HepG2 (cell line): ENCODE results near the gene ATP1A1.
A peak's percentile ranks its signal among the peaks of the same experiment; 100 is the strongest.

Experiments
- ARID5B ChIP-seq: IDR thresholded peaks from 2 replicates; pipeline ENCODE4 v1.4.0; 2020; ENCODE audit warnings: mild to moderate bottlenecking, missing genetic modification reagents
- BRCA1 ChIP-seq: sonication (generic); formaldehyde crosslinking; IDR thresholded peaks from 2 replicates; pipeline ENCODE4 v1.4.0; 2020; ENCODE audit warnings: missing genetic modification reagents
- CTCF ChIP-seq: sonication (generic); formaldehyde crosslinking; IDR thresholded peaks from 2 replicates; pipeline ENCODE4 v1.5.0; 2020; ENCODE audit warnings: mild to moderate bottlenecking, missing genetic modification reagents, moderate library complexity
- HNRNPH1 ChIP-seq: fragments of 200-400 bp; formaldehyde crosslinking; optimal IDR thresholded peaks from 2 replicates; pipeline ENCODE3; 2017; ENCODE audit warnings: mild to moderate bottlenecking, low read depth, low read length
- KDM1A ChIP-seq: IDR thresholded peaks from 2 replicates; pipeline ENCODE4 v1.6.1; 2016; ENCODE audit warnings: missing compliant biosample characterization
- NCOR1 ChIP-seq: fragments of 200-600 bp; sonication (generic); IDR thresholded peaks from 2 replicates; pipeline ENCODE4 v1.7.0; 2017; ENCODE audit warnings: antibody characterized with exemption, low read length, borderline replicate concordance
- PHF8 ChIP-seq: sonication (generic); formaldehyde crosslinking; IDR thresholded peaks from 2 replicates; pipeline ENCODE4 v1.5.0; 2020; ENCODE audit warnings: missing genetic modification reagents
- TCF12 ChIP-seq, 2 experiments: fragments of 450-650 bp in 1 of 2; sonication (generic) in 1 of 2; formaldehyde crosslinking in 1 of 2; IDR thresholded peaks; 2 replicates each; pipeline versions ENCODE4 v1.6.1 to v1.8.0; 2017 to 2022; ENCODE audit warnings: antibody characterized with exemption in 1 of 2, mild to moderate bottlenecking in 1 of 2, missing genetic modification reagents in 1 of 2, moderate library complexity in 1 of 2
- ZMYM4 ChIP-seq: sonication (generic); formaldehyde crosslinking; IDR thresholded peaks from 2 replicates; pipeline ENCODE4 v1.8.1; 2023; ENCODE audit warnings: mild to moderate bottlenecking, missing genetic modification reagents
- ZNF274 ChIP-seq: sonication (generic); formaldehyde crosslinking; IDR thresholded peaks from 2 replicates; pipeline ENCODE4 v1.5.1; 2020; ENCODE audit warnings: mild to moderate bottlenecking, missing genetic modification reagents
- ZZZ3 ChIP-seq: sonication (generic); formaldehyde crosslinking; IDR thresholded peaks from 2 replicates; pipeline ENCODE4 v1.4.0; 2020; ENCODE audit warnings: missing genetic modification reagents, mild to moderate bottlenecking, borderline replicate concordance
- TF ChIP-seq, protein P1 (sequence below): sonication (generic); formaldehyde crosslinking; IDR thresholded peaks from 2 replicates; pipeline ENCODE4 v1.4.0; 2020; ENCODE audit warnings: missing genetic modification reagents, mild to moderate bottlenecking, borderline replicate concordance

DNA sequence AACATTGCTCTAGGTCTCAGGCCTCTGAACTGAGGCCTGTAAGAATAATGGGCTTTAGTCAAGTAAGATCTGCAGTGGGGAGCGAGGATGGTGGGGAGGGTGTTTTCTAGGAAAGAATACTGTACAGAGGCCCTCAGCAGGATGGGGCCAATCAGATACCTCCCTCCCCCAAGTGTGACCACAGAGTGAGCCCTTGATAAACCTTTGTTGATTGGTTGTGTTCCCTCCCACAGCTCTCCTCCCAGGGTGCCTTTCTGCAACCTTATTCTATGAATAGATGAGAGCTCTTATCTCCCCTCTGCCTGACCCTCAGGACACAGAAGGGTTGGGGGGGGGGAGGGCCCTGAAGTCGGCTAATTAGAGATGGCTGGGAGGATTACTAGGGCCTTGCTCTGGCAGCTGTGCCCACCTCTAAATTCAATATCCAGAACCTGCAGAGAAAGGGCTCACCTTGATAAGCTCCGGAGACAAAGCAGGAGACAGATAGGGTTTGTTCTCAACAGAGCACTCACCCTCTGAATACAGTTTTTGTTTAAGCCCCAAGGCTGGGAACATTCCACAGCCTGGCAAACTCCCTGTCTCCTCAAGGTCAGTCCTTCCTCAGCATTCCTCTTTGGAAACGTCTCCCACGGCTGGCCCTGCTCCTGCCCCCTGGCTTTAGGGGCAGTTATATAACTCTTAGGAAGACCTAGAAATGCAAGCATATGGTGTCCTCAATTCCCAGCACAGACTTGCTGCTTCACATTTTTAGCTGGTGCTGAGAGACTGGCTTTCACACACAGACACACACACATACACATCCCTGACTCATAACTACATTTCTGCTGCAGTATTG, 42.9 kb downstream of the ATP1A1 start:
- peak; percentile 30 for TF ChIP-seq CTCF (CRISPR knock-in tag)
- no peak for TF ChIP-seq NCOR1
- no peak for TF ChIP-seq HNRNPH1
- TF ChIP-seq ARID5B: peak; percentile 61; the same call in 1 of the 2 replicates
- TF ChIP-seq PHF8 (CRISPR knock-in tag): no peak
- no peak for TF ChIP-seq TCF12 (IDR thresholded peaks at IDR 0.05)
- no peak for TF ChIP-seq TCF12 (CRISPR knock-in tag; IDR thresholded peaks at IDR 0.05)
- TF ChIP-seq, protein P1, sequence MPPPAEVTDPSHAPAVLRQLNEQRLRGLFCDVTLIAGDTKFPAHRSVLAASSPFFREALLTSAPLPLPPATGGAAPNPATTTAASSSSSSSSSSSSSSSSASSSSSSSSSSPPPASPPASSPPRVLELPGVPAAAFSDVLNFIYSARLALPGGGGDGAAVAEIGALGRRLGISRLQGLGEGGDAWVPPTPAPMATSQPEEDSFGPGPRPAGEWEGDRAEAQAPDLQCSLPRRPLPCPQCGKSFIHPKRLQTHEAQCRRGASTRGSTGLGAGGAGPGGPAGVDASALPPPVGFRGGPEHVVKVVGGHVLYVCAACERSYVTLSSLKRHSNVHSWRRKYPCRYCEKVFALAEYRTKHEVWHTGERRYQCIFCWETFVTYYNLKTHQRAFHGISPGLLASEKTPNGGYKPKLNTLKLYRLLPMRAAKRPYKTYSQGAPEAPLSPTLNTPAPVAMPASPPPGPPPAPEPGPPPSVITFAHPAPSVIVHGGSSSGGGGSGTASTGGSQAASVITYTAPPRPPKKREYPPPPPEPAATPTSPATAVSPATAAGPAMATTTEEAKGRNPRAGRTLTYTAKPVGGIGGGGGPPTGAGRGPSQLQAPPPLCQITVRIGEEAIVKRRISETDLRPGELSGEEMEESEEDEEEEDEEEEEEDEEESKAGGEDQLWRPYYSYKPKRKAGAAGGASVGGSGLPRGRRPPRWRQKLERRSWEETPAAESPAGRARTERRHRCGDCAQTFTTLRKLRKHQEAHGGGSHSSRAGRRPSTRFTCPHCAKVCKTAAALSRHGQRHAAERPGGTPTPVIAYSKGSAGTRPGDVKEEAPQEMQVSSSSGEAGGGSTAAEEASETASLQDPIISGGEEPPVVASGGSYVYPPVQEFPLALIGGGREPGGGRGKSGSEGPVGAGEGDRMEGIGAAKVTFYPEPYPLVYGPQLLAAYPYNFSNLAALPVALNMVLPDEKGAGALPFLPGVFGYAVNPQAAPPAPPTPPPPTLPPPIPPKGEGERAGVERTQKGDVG (CRISPR knock-in tag): no peak
- TF ChIP-seq BRCA1 (CRISPR knock-in tag): no peak
- TF ChIP-seq ZNF274 (CRISPR knock-in tag): no peak
- 0 out of 2 replicates have a peak, but pooled peaks have one; percentile 17 for TF ChIP-seq ZMYM4 (CRISPR knock-in tag)
- no peak for TF ChIP-seq ZZZ3 (CRISPR knock-in tag)
- TF ChIP-seq KDM1A: no peak
